Esophagus squamous epithelium (tissue), 4 donors: ENCODE data around the gene AMZ1.

Source experiments
- CTCF ChIP-seq, 6 experiments: fragments of 450-650 bp in 4 of 6; fragments of 200-600 bp in 2 of 6; sonication (generic) in 2 of 6; IDR thresholded peaks; one replicate each; pipeline ENCODE4 v1.5.1; 2016 to 2019; ENCODE audit warnings: antibody characterized with exemption in 6 of 6, mild to moderate bottlenecking in 4 of 6, moderate library complexity in 4 of 6
- POLR2A ChIP-seq, 4 donors: fragments of 450-650 bp; IDR thresholded peaks; one replicate each; pipeline ENCODE4 v1.6.1; 2017; ENCODE audit warnings: antibody characterized with exemption in 4 of 4, mild to moderate bottlenecking in 4 of 4, moderate library complexity in 3 of 4

GRCh38 chr7:2750004-2750407 is 62.0 kb downstream of the AMZ1 start:
- TF ChIP-seq CTCF (IDR thresholded peaks at IDR 0.05) (no peak), POLR2A (IDR thresholded peaks at IDR 0.05) (no peak)
